RWPE2 (cell line): ENCODE data around the gene SIT1.

Experiments
- ATAC-seq: fragments of 200-7000 bp; cut with Tn5 transposase; 3 replicates; pipeline ENCODE4 v1.9.1; 2021; ENCODE audit warnings: low read depth
- DNase-seq: peaks from one replicate; pipeline ENCODE4 v3.0.0-alpha.2; 2020; ENCODE audit warnings: low spot score
- H3K27ac ChIP-seq: fragments of 450-650 bp; 2 replicates; pipeline ENCODE4 v1.5.1; 2017; ENCODE audit warnings: mild to moderate bottlenecking; ENCODE audit not compliant: poor library complexity, severe bottlenecking
- H3K27me3 ChIP-seq: fragments of 250-450 bp; sonication (Bioruptor Pico); 2 replicates; pipeline ENCODE4 v1.5.1; 2021; ENCODE audit warnings: mild to moderate bottlenecking, moderate library complexity; ENCODE audit not compliant: insufficient read depth, poor library complexity, severe bottlenecking
- H3K36me3 ChIP-seq: fragments of 250-450 bp; sonication (Bioruptor Pico); 2 replicates; pipeline ENCODE4 v1.5.1; 2020; ENCODE audit warnings: low read depth, mild to moderate bottlenecking, moderate library complexity
- H3K4me1 ChIP-seq: fragments of 250-450 bp; sonication (Bioruptor Pico); 2 replicates; pipeline ENCODE4 v1.5.1; 2021; ENCODE audit warnings: mild to moderate bottlenecking, moderate library complexity; ENCODE audit not compliant: insufficient read depth, poor library complexity, severe bottlenecking
- H3K4me3 ChIP-seq: fragments of 250-450 bp; sonication (Bioruptor Pico); 2 replicates; pipeline ENCODE4 v1.5.1; 2021; ENCODE audit warnings: mild to moderate bottlenecking, moderate library complexity; ENCODE audit not compliant: severe bottlenecking
- H3K9me3 ChIP-seq: fragments of 250-450 bp; sonication (Bioruptor Pico); 2 replicates; pipeline ENCODE4 v1.5.1; 2021; ENCODE audit warnings: mild to moderate bottlenecking, moderate library complexity; ENCODE audit not compliant: severe bottlenecking
- CTCF ChIP-seq: fragments of 450-650 bp; IDR thresholded peaks from one replicate; pipeline ENCODE4 v1.5.1; 2017; ENCODE audit warnings: mild to moderate bottlenecking, moderate library complexity; ENCODE audit not compliant: poor library complexity, severe bottlenecking

SIT1 gene

GRCh38 chr9:35687306-35687705, 36.6 kb upstream of the SIT1 start:
- no peak for ATAC-seq
- H3K27me3 ChIP-seq, result no peaks in the 10 kb centered on the region
- peak overlapping the region; percentile 92 for H3K27ac ChIP-seq
- no peak for DNase-seq
- H3K9me3 ChIP-seq, result no peaks in the 10 kb centered on the region
- no peak overlapping the region for H3K4me3 ChIP-seq
- H3K4me1 ChIP-seq, result peaks cover 14% of the 10 kb centered on the region
- peaks cover 63% of the 10 kb centered on the region for H3K36me3 ChIP-seq
- TF ChIP-seq CTCF, result no peak

- Histone ChIP-seq H3K27me3 (no peaks in the 10 kb centered on the region), H3K9me3 (no peaks in the 10 kb centered on the region), H3K4me3 (no peak overlapping the region), H3K27ac (peak overlapping the region; percentile 92), H3K36me3 (peaks cover 69% of the 10 kb centered on the region), H3K4me1 (peaks cover 14% of the 10 kb centered on the region)
- no peak for ATAC-seq
- no peak for DNase-seq
- TF ChIP-seq CTCF, result no peak
Observed at GRCh38 chr9:35686222-35687203, 35.8 kb upstream of the SIT1 start.

GRCh38 chr9:35685506-35685905, 34.8 kb upstream of the SIT1 start:
- Histone ChIP-seq H3K27ac (no peak overlapping the region), H3K36me3 (peaks cover 72% of the 10 kb centered on the region), H3K27me3 (no peaks in the 10 kb centered on the region), H3K4me1 (peaks cover 11% of the 10 kb centered on the region), H3K9me3 (no peaks in the 10 kb centered on the region), H3K4me3 (no peak overlapping the region)
- ATAC-seq (no peak), DNase-seq (no peak)
- TF ChIP-seq CTCF, result no peak

GRCh38 chr9:35684921-35685320, 34.2 kb upstream of the SIT1 start:
- Histone ChIP-seq H3K27ac (no peak overlapping the region), H3K27me3 (no peaks in the 10 kb centered on the region), H3K4me3 (no peak overlapping the region), H3K9me3 (no peaks in the 10 kb centered on the region), H3K4me1 (peaks cover 11% of the 10 kb centered on the region), H3K36me3 (peaks cover 78% of the 10 kb centered on the region)
- DNase-seq (no peak), ATAC-seq (no peak)
- TF ChIP-seq CTCF, result no peak

GRCh38 chr9:35683323-35683722, 32.6 kb upstream of the SIT1 start:
- H3K9me3 ChIP-seq, result no peaks in the 10 kb centered on the region
- DNase-seq (no peak), ATAC-seq (no peak)
- TF ChIP-seq CTCF, result no peak
- no peak overlapping the region for H3K4me3 ChIP-seq
- peaks cover 10% of the 10 kb centered on the region for H3K4me1 ChIP-seq
- peak overlapping the region; percentile 33 for H3K27ac ChIP-seq
- H3K36me3 ChIP-seq, result peaks cover 75% of the 10 kb centered on the region
- no peaks in the 10 kb centered on the region for H3K27me3 ChIP-seq
